Ovary (tissue), 3 donors: ENCODE measurements around the gene FRA10AC1.

ENCODE experiments used
- EP300 ChIP-seq: sonication (generic); formaldehyde crosslinking; IDR thresholded peaks from one replicate; pipeline ENCODE4 v1.6.1; 2017; ENCODE audit warnings: antibody characterized with exemption
- TF ChIP-seq, protein P1 (sequence below), 3 donors: fragments of 450-650 bp in 2 of 3; fragments of 200-600 bp in 1 of 3; IDR thresholded peaks; one replicate each; pipeline versions ENCODE4 v1.5.1 to v1.8.0; 2016 to 2022; ENCODE audit warnings: antibody characterized with exemption in 3 of 3, mild to moderate bottlenecking in 1 of 3
- donor health status: DM: no; HTN: no; CAD: no.

DNA sequence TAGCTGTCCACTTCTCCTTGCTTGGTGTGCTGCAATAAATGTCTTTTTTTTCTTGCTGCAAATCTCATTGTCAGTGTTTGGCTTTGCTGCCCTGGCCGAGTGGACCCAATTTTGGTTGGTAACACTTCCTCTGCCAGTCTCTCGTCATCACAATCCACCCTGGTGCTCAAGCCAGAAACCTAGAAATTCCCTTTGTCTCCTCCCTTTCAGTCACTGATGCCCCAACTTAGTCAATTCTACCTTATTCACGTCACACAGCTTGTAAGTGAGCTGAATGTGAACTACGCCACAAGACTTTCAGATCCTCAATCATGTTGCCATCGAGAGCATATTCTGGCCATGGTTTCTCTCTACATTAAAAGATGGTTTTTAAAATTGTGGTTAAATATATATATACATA, 13.0 kb upstream of the FRA10AC1 start:
- no peak for TF ChIP-seq EP300
- TF ChIP-seq, protein P1, sequence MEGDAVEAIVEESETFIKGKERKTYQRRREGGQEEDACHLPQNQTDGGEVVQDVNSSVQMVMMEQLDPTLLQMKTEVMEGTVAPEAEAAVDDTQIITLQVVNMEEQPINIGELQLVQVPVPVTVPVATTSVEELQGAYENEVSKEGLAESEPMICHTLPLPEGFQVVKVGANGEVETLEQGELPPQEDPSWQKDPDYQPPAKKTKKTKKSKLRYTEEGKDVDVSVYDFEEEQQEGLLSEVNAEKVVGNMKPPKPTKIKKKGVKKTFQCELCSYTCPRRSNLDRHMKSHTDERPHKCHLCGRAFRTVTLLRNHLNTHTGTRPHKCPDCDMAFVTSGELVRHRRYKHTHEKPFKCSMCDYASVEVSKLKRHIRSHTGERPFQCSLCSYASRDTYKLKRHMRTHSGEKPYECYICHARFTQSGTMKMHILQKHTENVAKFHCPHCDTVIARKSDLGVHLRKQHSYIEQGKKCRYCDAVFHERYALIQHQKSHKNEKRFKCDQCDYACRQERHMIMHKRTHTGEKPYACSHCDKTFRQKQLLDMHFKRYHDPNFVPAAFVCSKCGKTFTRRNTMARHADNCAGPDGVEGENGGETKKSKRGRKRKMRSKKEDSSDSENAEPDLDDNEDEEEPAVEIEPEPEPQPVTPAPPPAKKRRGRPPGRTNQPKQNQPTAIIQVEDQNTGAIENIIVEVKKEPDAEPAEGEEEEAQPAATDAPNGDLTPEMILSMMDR (IDR thresholded peaks at IDR 0.05): no peak
